NCI-H345 treated with DMSO at 0.1 percent for 48 hours (cell line): ENCODE results near the gene TAS2R40.
A peak's percentile ranks its signal among the peaks of the same experiment; 100 is the strongest.

ENCODE experiments used
- DNase-seq: peaks from one replicate; lab custom pipeline; 2025; ENCODE audit not compliant: unreplicated experiment; lab: John Stamatoyannopoulos, UW

Gene TAS2R40

GRCh38 chr7:143222782-143223181 is 945 bp downstream of the TAS2R40 start:
- DNase-seq = no peak

- DNase-seq = no peak
Observed at GRCh38 chr7:143223784-143224183, 1.9 kb downstream of the TAS2R40 start.

DNA sequence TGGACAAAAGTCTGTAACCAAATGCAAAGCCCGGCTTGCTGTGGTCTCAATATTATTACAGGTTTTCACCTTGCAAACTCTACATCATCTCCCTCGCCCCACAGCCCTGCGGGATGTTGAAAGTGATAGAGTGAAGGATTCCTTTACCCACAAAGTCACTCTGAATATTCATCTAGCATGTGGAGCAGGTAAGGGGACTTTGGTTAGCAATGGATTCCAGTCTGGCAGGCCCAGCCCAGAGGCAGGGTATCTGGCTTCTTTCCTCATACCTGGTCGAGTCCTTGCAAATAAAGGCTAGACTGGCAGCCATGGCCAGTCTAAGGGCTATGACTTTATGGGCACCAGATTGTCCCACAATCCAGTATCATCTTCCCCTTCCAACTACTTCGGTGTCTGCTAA is 3.2 kb downstream of the TAS2R40 start:
- DNase-seq = no peak

GRCh38 chr7:143227806-143228205 is 6.0 kb downstream of the TAS2R40 start:
- no peak for DNase-seq

- DNase-seq = no peak
Observed at GRCh38 chr7:143229054-143229790, 7.4 kb downstream of the TAS2R40 start.

GRCh38 chr7:143230602-143231457 is 9.0 kb downstream of the TAS2R40 start:
- DNase-seq = no peak

DNA sequence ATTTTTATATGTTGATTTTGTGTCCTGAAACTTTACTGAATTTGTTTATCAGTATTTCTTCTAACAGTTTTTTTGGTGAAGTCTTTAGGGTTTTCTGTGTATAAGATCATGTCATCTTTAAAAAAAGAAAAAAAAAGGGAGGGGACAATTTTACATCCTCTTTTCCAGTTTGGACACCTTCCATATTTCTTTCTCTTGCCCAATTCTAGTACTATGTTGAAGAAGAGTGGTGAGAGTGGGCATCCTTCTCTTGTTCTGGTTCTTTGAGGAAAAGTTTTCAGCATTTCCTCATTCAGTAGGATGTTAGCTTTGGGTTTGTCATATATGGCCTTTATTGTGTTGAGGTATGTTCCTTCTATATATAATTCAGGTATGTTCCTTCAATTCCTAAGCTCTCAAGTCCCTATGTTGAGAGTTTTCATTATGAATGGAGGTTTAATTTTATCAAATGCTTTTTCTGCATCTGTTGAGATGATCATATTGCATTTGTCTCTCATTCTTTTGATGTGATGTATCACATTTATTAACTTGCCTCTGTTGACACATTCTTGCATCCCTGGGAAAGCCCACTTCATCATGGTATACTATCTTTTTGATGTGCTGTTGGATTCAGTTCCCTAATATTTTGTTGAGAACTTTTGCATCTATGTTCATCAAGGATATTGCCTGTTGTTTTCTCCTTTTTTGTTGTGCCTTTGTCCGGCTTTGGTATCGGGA is 12.1 kb downstream of the TAS2R40 start:
- DNase-seq = no peak

DNA sequence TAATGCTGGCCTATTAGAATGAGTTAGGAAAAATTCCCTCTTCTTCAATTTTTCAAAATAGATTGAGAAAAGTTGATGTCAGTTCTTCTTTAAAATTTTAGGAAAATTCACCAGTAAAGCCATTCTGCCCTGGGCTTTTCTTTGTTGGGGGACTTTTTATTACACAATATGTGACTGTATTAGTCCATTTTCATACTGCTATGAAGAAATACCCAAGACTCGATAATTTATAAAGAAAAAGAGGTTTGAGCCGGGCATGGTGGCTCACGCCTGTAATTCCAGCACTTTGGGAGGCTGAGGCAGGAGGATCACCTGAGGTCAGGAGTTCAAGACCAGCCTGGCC is 12.7 kb downstream of the TAS2R40 start:
- no peak for DNase-seq

DNA sequence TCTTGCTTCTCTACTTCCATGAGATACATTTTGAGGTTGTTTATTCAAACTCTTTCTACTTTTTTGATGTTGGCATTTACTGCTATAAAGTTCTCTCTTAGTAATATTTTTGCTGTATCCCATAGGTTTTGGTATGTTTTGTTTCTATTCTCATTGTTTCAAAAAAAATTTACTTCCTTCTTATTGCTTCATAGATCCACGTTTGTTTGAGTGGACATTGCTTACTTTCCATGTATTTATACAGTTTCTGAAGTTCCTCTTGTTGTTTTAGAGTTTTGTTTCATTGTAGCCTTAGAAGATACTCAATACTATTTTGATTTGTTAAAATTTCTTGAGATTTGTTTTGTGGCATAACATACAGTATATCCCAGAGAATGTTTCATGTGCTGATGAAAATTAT is 13.7 kb downstream of the TAS2R40 start:
- no peak for DNase-seq

GRCh38 chr7:143236408-143236990 is 14.7 kb downstream of the TAS2R40 start:
- DNase-seq = no peak

GRCh38 chr7:143237366-143237765 is 15.5 kb downstream of the TAS2R40 start:
- DNase-seq = no peak

- no peak for DNase-seq
Observed at GRCh38 chr7:143238289-143238980, 16.6 kb downstream of the TAS2R40 start.

GRCh38 chr7:143239813-143240212 is 18.0 kb downstream of the TAS2R40 start:
- DNase-seq = no peak

DNA sequence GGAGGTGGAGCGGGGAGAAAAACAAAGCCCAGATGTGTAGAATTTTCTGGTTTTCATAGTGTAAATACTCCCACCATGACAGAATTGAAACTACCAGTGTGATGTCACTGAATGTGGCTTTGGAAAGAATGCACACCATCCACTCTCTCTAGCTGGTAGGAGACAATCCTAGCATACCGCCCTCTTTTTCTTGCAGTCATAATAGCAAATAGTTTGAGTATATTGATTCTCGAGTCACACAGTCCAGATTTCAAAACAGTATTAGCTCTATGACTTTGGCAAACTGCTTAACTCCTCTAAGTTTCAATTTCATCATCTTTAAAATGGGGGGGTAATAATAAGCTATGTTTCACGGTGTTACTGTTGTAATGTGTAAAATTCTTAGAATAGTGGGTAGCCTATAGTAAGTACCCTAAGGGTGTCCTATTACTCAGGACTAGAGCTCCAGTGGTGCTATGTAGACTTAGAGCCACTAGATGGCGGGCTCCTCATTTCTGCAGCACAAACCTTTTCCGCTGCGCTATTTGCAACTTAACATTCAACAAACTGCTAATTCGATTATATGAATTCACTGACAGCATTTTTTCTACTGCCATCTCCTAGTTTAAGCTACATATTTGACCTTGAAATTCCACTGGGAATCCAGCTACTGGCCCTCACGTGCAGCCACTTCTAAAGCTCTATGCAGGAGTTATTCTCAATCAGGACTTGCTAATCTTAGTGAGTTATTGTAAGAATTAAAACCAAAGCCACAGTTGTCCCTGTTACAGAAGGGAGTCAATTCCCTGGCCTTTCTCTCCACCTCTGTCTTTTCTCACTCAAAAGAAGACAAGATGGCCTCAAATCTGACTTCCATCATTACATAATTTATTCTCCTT is 18.7 kb downstream of the TAS2R40 start:
- peak; percentile 56 for DNase-seq

- DNase-seq = no peak
Observed at GRCh38 chr7:143242306-143242705, 20.5 kb downstream of the TAS2R40 start.

- DNase-seq = no peak
Observed at GRCh38 chr7:143243111-143243510, 21.3 kb downstream of the TAS2R40 start.

DNA sequence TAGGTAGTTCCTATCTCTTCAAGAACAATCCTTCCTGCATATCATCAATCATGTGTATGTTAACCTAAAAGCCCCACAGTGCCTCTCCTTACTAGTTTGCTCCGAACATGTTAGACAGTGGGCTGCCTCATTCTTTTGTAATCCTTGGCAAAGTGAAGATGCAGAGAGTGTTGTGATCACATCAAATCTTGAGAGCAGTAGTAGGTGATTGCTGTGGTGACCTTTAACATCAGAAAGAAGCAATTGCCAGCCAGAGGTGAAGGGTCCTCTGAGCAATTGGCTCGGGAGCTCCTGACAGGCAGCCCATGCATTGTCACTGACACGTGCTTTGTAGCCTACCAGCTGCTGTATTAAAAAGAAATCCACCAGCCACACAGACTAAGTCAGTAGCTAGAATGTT is 21.8 kb downstream of the TAS2R40 start:
- DNase-seq = no peak

GRCh38 chr7:143244321-143244720 is 22.5 kb downstream of the TAS2R40 start:
- DNase-seq = no peak

DNA sequence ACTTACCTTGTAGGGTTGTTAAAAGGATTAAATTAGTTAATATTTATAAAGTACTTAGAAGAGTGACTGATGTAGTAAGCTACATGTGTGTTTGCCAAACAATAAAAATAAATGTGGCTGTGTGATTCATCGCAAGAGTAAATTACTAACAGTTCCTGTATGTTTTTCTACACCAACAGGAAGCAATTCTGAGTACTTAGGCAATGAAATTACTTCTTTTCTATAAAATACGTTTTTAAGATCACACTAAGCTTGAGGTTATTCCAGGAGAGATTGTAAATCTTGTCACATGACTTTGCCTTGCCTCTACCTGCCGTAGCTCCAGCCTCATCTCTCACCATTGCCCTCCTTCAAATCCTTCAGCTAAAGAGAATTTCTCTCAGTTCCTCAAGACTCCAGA is 23.3 kb downstream of the TAS2R40 start:
- DNase-seq = no peak

- DNase-seq = no peak
Observed at GRCh38 chr7:143247372-143247771, 25.5 kb downstream of the TAS2R40 start.
